Liver (tissue), 9 donors: ENCODE results near the gene GATA6. TPM values are rescaled to one million over a fixed set of nuclear protein-coding genes. Genes with fewer than 3 reads are reported as not detected.

Experiments
- DNase-seq: peaks from one replicate; pipeline ENCODE4 v3.0.0-alpha.2; 2017; ENCODE audit warnings: low spot score
- H3K27ac ChIP-seq, 2 donors: one replicate each; pipeline ENCODE4 v1.7.0; 2013; ENCODE audit warnings: inconsistent platforms in 2 of 2, low read length in 2 of 2, control low read depth in 1 of 2, low read depth in 1 of 2, mild to moderate bottlenecking in 1 of 2
- H3K27me3 ChIP-seq, 4 donors: one replicate each; pipeline versions ENCODE4 v1.6.1 to v1.7.0; 2013; ENCODE audit warnings: low read length in 3 of 4, inconsistent platforms in 1 of 4, mild to moderate bottlenecking in 1 of 4, moderate library complexity in 1 of 4; ENCODE audit not compliant: control insufficient read depth in 4 of 4, insufficient read depth in 4 of 4
- H3K36me3 ChIP-seq, 4 donors: one replicate each; pipeline versions ENCODE4 v1.6.1 to v1.7.0; 2013; ENCODE audit warnings: low read length in 3 of 4, mild to moderate bottlenecking in 3 of 4, low read depth in 1 of 4, moderate library complexity in 1 of 4; ENCODE audit not compliant: control insufficient read depth in 4 of 4, insufficient read depth in 3 of 4
- H3K4me1 ChIP-seq, 4 donors: one replicate each; pipeline versions ENCODE4 v1.6.1 to v1.7.0; 2013; ENCODE audit warnings: low read length in 3 of 4, mild to moderate bottlenecking in 3 of 4, moderate library complexity in 1 of 4; ENCODE audit not compliant: control insufficient read depth in 4 of 4, insufficient read depth in 4 of 4
- H3K4me3 ChIP-seq, 3 donors: one replicate each; pipeline versions ENCODE4 v1.6.1 to v1.7.0; 2013; ENCODE audit warnings: low read length in 3 of 3, control low read depth in 1 of 3, low read depth in 1 of 3, mild to moderate bottlenecking in 1 of 3
- H3K9ac ChIP-seq, 2 donors: one replicate each; pipeline ENCODE4 v1.7.0; 2013; ENCODE audit warnings: low read length in 2 of 2, mild to moderate bottlenecking in 2 of 2, moderate library complexity in 2 of 2, control low read depth in 1 of 2, low read depth in 1 of 2
- H3K9me3 ChIP-seq, 4 donors: one replicate each; pipeline versions ENCODE4 v1.6.1 to v1.7.0; 2013; ENCODE audit warnings: low read length in 3 of 4; ENCODE audit not compliant: control insufficient read depth in 4 of 4
- FOXA1 ChIP-seq: IDR thresholded peaks from 2 replicates; pipeline ENCODE4 v1.6.1; 2016; ENCODE audit warnings: antibody characterized with exemption
- GABPA ChIP-seq, 2 donors: IDR thresholded peaks in 1 of 2; conservative IDR thresholded peaks in 1 of 2; 2 replicates each; pipeline ENCODE4 v1.6.1; 2016; ENCODE audit warnings: antibody characterized with exemption in 2 of 2, mild to moderate bottlenecking in 1 of 2, moderate library complexity in 1 of 2
- HNF4A ChIP-seq, 2 donors: conservative IDR thresholded peaks; 2 replicates each; pipeline ENCODE4 v1.6.1; 2016; ENCODE audit warnings: antibody characterized with exemption in 2 of 2, mild to moderate bottlenecking in 2 of 2
- HNF4G ChIP-seq: IDR thresholded peaks from 2 replicates; pipeline ENCODE4 v1.6.1; 2016; ENCODE audit warnings: antibody characterized with exemption
- JUND ChIP-seq, 2 donors: IDR thresholded peaks; 2 replicates each; pipeline ENCODE4 v1.6.1; 2016; ENCODE audit warnings: antibody characterized with exemption in 2 of 2
- MAX ChIP-seq: IDR thresholded peaks from 2 replicates; pipeline ENCODE4 v1.6.1; 2016; ENCODE audit warnings: antibody characterized with exemption
- RAD21 ChIP-seq, 2 donors: IDR thresholded peaks; 2 replicates each; pipeline ENCODE4 v1.6.1; 2016; ENCODE audit warnings: antibody characterized with exemption in 2 of 2, mild to moderate bottlenecking in 2 of 2
- REST ChIP-seq: IDR thresholded peaks from 2 replicates; pipeline ENCODE4 v1.6.1; 2016; ENCODE audit warnings: antibody characterized with exemption, mild to moderate bottlenecking
- RXRA ChIP-seq, 2 donors: IDR thresholded peaks; 2 replicates each; pipeline ENCODE4 v1.6.1; 2017 to 2018; ENCODE audit warnings: antibody characterized with exemption in 2 of 2, mild to moderate bottlenecking in 1 of 2
- SP1 ChIP-seq: IDR thresholded peaks from 2 replicates; pipeline ENCODE4 v1.6.1; 2018; ENCODE audit warnings: antibody characterized with exemption, mild to moderate bottlenecking
- TAF1 ChIP-seq: conservative IDR thresholded peaks from 2 replicates; pipeline ENCODE4 v1.6.1; 2016; ENCODE audit warnings: antibody characterized with exemption, mild to moderate bottlenecking
- ZBTB33 ChIP-seq: IDR thresholded peaks from 2 replicates; pipeline ENCODE4 v1.6.1; 2016; ENCODE audit warnings: antibody characterized with exemption
- WGBS: extraction: QIAGEN DNeasy Blood & Tissue Kit; methylation state at CpG from one replicate; pipeline ENCODE4 v1.1.7; 2013; 5-methylcytosine and 5-hydroxymethylcytosine counted together
- polyA plus RNA-seq, 2 donors: library from polyadenylated mRNA; stranded (reverse) in 1 of 2; unstranded in 1 of 2; fragments of 200-250 nt in 1 of 2; fragments of >200 nt in 1 of 2; fragmentation: Nextera tagmentation in 1 of 2; extraction: Ambion mirVana in 1 of 2; gene quantifications; one replicate each; pipeline versions ENCODE4 v1.2.1 to v1.2.3, GENCODE V29; 2013 to 2015
- total RNA-seq, 2 donors: library from RNA; depleted of rRNA; stranded (reverse); fragments of >200 nt; gene quantifications; one replicate each; pipeline ENCODE4 v1.2.3, GENCODE V29; 2014
- donor health status: healthy.
- donor health status: healthy.
- donor health status: healthy.
- donor health status: healthy.
- donor health status: healthy.

The GATA6 gene
- total and polyA plus RNA-seq, 4 donors = 1.8 to 6.6 (median 4.9) TPM

- TF ChIP-seq HNF4G (no peak), RAD21 (IDR thresholded peaks at IDR 0.05) (no peak), JUND (IDR thresholded peaks at IDR 0.05) (no peak), HNF4A (conservative IDR thresholded peaks at IDR 0.05) (peak in 1 of 2 donors; percentile 15), ZBTB33 (no peak), RXRA (IDR thresholded peaks at IDR 0.05) (peak in 1 of 2 donors; percentile 13), REST (no peak), SP1 (no peak), GABPA (IDR thresholded peaks at IDR 0.05 in 1 of 2, conservative IDR thresholded peaks at IDR 0.05 in 1 of 2) (no peak), TAF1 (no peak), MAX (no peak)
- no peak overlapping the region for H3K27ac ChIP-seq
- 77% methylated on average over 7 of the region's 7 CpGs for WGBS
Observed at GRCh38 chr18:22143347-22144340, 25.7 kb upstream of the GATA6 start.

GRCh38 chr18:22145160-22145559 is 24.2 kb upstream of the GATA6 start:
- Histone ChIP-seq H3K4me1 (peaks cover 0 to 3% (median 0%) of the 10 kb centered on the region in 4 donors), H3K4me3 (no peak overlapping the region), H3K36me3 (no peaks in the 10 kb centered on the region), H3K27ac (no peak overlapping the region), H3K9ac (no peak overlapping the region), H3K27me3 (no peaks in the 10 kb centered on the region), H3K9me3 (no peaks in the 10 kb centered on the region)
- no peak for TF ChIP-seq FOXA1
- no peak for TF ChIP-seq RAD21 (IDR thresholded peaks at IDR 0.05)
- TF ChIP-seq REST = no peak
- no peak for TF ChIP-seq RXRA (IDR thresholded peaks at IDR 0.05)
- no peak for DNase-seq
- WGBS = 96% methylated on average over 3 of the region's 3 CpGs

More at GRCh38 chr18:22143347-22144340, 25.7 kb upstream of the GATA6 start:
- Histone ChIP-seq H3K9ac (no peak overlapping the region), H3K4me3 (no peak overlapping the region), H3K9me3 (no peaks in the 10 kb centered on the region), H3K4me1 (peaks cover 0 to 3% (median 0%) of the 10 kb centered on the region in 4 donors), H3K36me3 (no peaks in the 10 kb centered on the region), H3K27me3 (no peaks in the 10 kb centered on the region)
- no peak for DNase-seq
